ENCODE results near the gene MACROD2. TPM values are rescaled to one million over a fixed set of nuclear protein-coding genes. Genes with fewer than 3 reads are reported as not detected.

Gene MACROD2
- total and polyA plus RNA-seq, 2 experiments from 2014 or later, result 2.8 to 4.3 TPM

- TF ChIP-seq CTCF (conservative IDR thresholded peaks at IDR 0.05; ENCODE audit: low read depth in 2 of 2), result no peak
- no peak for TF ChIP-seq ZNF114 (CRISPR knock-in tag; IDR thresholded peaks at IDR 0.05)
- TF ChIP-seq CREB1 (CRISPR knock-in tag; IDR thresholded peaks at IDR 0.05; ENCODE audit: low read depth), result no peak
- no peak for TF ChIP-seq STAT1 (IDR thresholded peaks at IDR 0.05; ENCODE audit: unreplicated experiment)
- TF ChIP-seq ETS1 (IDR thresholded peaks at IDR 0.05), result no peak
Measured at GRCh38 chr20:14707865-14708596, 712.7 kb downstream of the MACROD2 start (continued).

- Histone ChIP-seq H3F3A (replicated peaks; ENCODE audit: low read depth) (no peaks in the 10 kb centered on the region), H2AFZ (no peak overlapping the region), H3K27ac (ENCODE audit: low read depth) (no peak overlapping the region), H3K27me3 (ENCODE audit: insufficient read depth) (no peaks in the 10 kb centered on the region), H3K36me3 (ENCODE audit: insufficient read depth) (no peaks in the 10 kb centered on the region), H3K9me2 (ENCODE audit: insufficient read depth) (no peaks in the 10 kb centered on the region), H3K4me1 (ENCODE audit: insufficient read depth) (peaks cover 43% of the 10 kb centered on the region), H3K4me3 (no peak overlapping the region), H3K79me2 (replicated peaks; ENCODE audit: insufficient read depth) (no peaks in the 10 kb centered on the region), H3K4me2 (no peak overlapping the region), H4K20me1 (replicated peaks; ENCODE audit: insufficient read depth) (no peaks in the 10 kb centered on the region)
- ATAC-seq, result no peak
- Mint-ChIP-seq H3K9me3 (no peaks in the 10 kb centered on the region; the same call in 2 of the 3 replicates), H3K36me3 (ENCODE audit: low read depth) (no peaks in the 10 kb centered on the region), H3K4me1 (peaks cover 41% of the 10 kb centered on the region), H3K27me3 (ENCODE audit: insufficient read depth, low read depth, poor library complexity) (no peaks in the 10 kb centered on the region), H3K27ac (no peak overlapping the region), H3K4me3 (no peak overlapping the region)
- DNase-seq (ENCODE audit: low spot score), result no peak
- TF ChIP-seq EZH2 (IDR thresholded peaks at IDR 0.05; ENCODE audit: low read depth, unreplicated experiment) (no peak), POLR2AphosphoS5 (IDR thresholded peaks at IDR 0.05; ENCODE audit: low read depth) (no peak), CREB1 (CRISPR knock-in tag; IDR thresholded peaks at IDR 0.05; ENCODE audit: low read depth) (no peak), EZH2phosphoT487 (IDR thresholded peaks at IDR 0.05; ENCODE audit: unreplicated experiment) (no peak), CTCF (conservative IDR thresholded peaks at IDR 0.05; ENCODE audit: low read depth in 2 of 2) (no peak), ZNF114 (CRISPR knock-in tag; IDR thresholded peaks at IDR 0.05) (no peak), NANOG (IDR thresholded peaks at IDR 0.05; ENCODE audit: borderline replicate concordance) (no peak), ZNF462 (CRISPR knock-in tag; IDR thresholded peaks at IDR 0.05) (no peak), JUNB (IDR thresholded peaks at IDR 0.05; ENCODE audit: unreplicated experiment) (no peak), STAT1 (IDR thresholded peaks at IDR 0.05; ENCODE audit: unreplicated experiment) (no peak)
Measured at GRCh38 chr20:14709439-14709838, 714.1 kb downstream of the MACROD2 start.

Measured in GM23338 (cell line).